Choroid plexus epithelial cell (primary cell): ENCODE data around the gene ACD.
A peak's percentile ranks its signal among the peaks of the same experiment; 100 is the strongest.

Source experiments
- DNase-seq: peaks from one replicate; pipeline ENCODE4 v3.0.0-alpha.2; 2010; ENCODE audit warnings: low read depth
- H3K4me3 ChIP-seq: 2 replicates; pipeline ENCODE4 v1.5.1; 2011; ENCODE audit warnings: low read depth, mild to moderate bottlenecking, control low read depth, low read length, moderate library complexity
- TF ChIP-seq, protein P1 (sequence below): conservative IDR thresholded peaks from 2 replicates; pipeline ENCODE4 v1.5.1; 2011; ENCODE audit warnings: low read depth, mild to moderate bottlenecking, control low read depth, inconsistent platforms, low read length, moderate library complexity

The ACD gene

DNA sequence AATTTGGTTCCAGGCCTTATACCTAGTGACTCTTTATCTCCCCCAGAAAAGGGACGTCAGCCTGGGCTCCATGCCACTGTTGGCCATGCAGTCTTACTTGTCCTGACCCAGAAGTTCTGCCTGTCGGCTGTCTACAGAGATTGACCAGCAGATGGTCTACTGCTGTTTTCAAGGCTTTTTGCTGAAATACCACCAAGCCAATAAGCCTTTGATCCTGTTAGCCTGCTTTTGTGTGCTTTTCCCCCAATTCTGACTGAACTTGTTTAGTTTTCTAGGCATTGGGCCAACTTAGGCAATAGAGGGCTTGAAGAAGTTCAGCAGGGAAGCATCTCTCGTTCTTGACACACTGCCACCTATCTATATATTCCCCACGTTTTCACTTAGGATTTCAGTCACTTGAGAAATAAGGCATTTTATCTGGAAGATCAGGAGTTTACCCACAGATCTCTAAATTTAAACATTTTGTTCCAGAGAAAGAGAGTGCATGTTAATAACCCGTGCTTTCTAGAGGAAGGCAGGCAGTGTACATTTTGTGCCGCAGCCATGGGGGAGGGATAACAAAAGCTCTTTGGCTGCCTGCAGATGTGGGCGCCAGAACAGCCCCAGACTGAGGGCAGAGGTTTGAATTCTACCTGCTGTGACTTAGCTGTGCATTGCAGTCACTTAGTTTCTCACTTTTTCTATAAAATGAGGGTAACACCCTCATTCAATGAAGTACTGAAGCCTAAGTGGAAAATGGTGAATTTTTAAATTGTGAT is 27.5 kb downstream of the ACD start:
- no peak overlapping the region for H3K4me3 ChIP-seq
- peak; percentile 90 for DNase-seq
- TF ChIP-seq, protein P1, sequence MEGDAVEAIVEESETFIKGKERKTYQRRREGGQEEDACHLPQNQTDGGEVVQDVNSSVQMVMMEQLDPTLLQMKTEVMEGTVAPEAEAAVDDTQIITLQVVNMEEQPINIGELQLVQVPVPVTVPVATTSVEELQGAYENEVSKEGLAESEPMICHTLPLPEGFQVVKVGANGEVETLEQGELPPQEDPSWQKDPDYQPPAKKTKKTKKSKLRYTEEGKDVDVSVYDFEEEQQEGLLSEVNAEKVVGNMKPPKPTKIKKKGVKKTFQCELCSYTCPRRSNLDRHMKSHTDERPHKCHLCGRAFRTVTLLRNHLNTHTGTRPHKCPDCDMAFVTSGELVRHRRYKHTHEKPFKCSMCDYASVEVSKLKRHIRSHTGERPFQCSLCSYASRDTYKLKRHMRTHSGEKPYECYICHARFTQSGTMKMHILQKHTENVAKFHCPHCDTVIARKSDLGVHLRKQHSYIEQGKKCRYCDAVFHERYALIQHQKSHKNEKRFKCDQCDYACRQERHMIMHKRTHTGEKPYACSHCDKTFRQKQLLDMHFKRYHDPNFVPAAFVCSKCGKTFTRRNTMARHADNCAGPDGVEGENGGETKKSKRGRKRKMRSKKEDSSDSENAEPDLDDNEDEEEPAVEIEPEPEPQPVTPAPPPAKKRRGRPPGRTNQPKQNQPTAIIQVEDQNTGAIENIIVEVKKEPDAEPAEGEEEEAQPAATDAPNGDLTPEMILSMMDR = peak; percentile 41

DNA sequence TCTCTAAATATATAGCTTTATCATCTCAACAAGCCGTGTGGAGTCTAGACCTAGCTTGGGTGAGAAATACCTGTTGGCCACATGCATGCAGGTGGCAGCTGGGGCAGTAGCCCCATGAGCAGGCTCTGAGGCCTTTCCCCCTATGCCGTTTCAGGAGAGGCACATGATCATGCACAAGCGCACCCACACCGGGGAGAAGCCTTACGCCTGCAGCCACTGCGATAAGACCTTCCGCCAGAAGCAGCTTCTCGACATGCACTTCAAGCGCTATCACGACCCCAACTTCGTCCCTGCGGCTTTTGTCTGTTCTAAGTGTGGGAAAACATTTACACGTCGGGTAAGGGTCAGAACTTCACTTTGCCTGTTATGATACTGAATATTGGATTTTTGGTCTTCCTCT is 31.8 kb downstream of the ACD start:
- no peak overlapping the region for H3K4me3 ChIP-seq
- DNase-seq = no peak
- TF ChIP-seq, protein P1 = no peak

DNA sequence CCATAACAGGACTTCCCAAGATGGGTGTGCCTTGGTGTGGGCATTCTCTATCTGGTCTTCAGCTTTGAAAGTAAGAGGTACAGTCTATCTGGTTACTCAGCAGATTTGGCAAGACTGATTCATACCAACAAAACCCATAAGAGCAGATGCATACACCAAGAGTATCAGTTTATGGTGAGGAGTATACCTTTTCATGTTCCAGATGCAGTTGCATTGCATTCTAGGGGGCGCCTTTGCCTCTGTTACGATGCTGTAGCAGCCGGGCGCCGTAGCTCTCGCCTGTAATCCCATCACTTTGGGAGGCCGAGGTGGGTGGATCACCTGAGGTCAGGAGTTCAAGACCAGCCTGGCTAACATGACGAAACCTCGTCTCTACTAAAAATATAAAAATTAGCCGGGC is 46.3 kb downstream of the ACD start:
- DNase-seq = no peak
- TF ChIP-seq, protein P1 = peak; percentile 29
- H3K4me3 ChIP-seq = no peak overlapping the region

DNA sequence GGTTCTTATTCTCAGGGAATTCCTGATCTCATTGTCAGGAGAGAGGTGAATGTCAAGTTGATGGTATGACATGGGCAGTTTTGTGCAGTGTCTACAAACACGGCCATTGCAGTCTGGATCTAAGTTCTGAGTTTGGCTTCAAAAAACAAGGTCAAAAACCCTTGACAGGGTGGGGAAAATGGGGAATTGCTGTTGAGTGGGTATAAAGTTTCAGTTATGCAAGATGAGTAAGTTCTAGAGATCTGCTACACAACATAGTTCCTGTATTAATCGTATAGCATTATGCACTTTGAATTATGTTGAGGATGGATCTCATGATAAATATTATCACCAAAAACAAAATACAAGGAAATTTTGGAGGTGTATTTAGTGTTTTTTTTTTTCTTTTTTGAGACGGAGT is 51.7 kb downstream of the ACD start:
- no peak overlapping the region for H3K4me3 ChIP-seq
- no peak for DNase-seq
- TF ChIP-seq, protein P1 = no peak
